ENCODE measurements around the gene ARF3.

DNA sequence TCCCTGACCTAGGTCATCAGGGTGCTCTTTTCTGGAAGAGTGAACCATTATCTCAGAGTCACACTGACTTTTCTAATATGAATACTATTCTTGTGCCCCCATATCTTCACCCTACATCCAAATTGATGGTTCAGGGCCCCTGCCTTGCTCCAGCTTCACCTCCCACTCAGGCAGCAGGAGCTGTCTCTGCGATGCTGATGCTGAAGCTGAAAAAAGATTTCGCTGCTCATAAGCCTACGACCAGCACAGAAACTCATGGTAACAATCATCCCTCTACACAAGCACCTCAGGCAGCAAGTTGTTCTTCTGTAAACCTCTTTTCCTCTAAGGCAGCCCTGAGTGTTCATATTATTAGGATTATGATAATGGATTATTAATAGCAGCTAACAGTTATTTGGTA, 3.2 kb downstream of the ARF3 start:
- TF ChIP-seq POLR2AphosphoS5 (IDR thresholded peaks at IDR 0.05; ENCODE audit: low read depth, low read length) (no peak), RAD21 (IDR thresholded peaks at IDR 0.05; ENCODE audit: low read length) (no peak)
- TF ChIP-seq, protein P1, sequence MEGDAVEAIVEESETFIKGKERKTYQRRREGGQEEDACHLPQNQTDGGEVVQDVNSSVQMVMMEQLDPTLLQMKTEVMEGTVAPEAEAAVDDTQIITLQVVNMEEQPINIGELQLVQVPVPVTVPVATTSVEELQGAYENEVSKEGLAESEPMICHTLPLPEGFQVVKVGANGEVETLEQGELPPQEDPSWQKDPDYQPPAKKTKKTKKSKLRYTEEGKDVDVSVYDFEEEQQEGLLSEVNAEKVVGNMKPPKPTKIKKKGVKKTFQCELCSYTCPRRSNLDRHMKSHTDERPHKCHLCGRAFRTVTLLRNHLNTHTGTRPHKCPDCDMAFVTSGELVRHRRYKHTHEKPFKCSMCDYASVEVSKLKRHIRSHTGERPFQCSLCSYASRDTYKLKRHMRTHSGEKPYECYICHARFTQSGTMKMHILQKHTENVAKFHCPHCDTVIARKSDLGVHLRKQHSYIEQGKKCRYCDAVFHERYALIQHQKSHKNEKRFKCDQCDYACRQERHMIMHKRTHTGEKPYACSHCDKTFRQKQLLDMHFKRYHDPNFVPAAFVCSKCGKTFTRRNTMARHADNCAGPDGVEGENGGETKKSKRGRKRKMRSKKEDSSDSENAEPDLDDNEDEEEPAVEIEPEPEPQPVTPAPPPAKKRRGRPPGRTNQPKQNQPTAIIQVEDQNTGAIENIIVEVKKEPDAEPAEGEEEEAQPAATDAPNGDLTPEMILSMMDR (IDR thresholded peaks at IDR 0.05) = no peak

Data from SK-N-SH (cell line).